Activated CD4-positive, alpha-beta T cell treated with anti-CD3 and anti-CD28 coated beads, Interleukin-2, amount 50 U/mL, for 4 hours (primary cell): ENCODE results near the gene SLC30A10.
"Not testable (repeated sequence)": the region's sequence is repeated elsewhere in the genome, so short reads cannot be mapped to it uniquely, and the experiment has no call there.

Source experiments
- DNase-seq, 2 experiments: peaks; one replicate each; pipeline ENCODE4 v3.0.0-alpha.2; 2020

The SLC30A10 gene

DNA sequence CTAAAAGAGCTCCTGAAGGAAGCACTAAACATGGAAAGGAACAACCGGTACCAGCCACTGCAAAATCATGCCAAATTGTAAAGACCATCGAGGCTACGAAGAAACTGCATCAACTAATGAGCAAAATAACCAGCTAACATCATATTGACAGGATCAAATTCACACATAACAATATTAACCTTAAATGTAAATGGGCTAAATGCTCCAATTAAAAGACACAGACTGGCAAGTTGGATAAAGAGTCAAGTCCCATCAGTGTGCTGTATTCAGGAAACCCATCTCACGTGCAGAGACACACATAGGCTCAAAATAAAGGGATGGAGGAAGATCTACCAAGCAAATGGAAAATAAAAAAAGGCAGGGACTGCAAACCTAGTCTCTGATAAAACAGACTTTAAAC lies 39.7 kb downstream of the SLC30A10 start:
- not testable (repeated sequence) for DNase-seq

GRCh38 chr1:219885680-219886079 lies 42.7 kb downstream of the SLC30A10 start:
- DNase-seq: no peak

DNA sequence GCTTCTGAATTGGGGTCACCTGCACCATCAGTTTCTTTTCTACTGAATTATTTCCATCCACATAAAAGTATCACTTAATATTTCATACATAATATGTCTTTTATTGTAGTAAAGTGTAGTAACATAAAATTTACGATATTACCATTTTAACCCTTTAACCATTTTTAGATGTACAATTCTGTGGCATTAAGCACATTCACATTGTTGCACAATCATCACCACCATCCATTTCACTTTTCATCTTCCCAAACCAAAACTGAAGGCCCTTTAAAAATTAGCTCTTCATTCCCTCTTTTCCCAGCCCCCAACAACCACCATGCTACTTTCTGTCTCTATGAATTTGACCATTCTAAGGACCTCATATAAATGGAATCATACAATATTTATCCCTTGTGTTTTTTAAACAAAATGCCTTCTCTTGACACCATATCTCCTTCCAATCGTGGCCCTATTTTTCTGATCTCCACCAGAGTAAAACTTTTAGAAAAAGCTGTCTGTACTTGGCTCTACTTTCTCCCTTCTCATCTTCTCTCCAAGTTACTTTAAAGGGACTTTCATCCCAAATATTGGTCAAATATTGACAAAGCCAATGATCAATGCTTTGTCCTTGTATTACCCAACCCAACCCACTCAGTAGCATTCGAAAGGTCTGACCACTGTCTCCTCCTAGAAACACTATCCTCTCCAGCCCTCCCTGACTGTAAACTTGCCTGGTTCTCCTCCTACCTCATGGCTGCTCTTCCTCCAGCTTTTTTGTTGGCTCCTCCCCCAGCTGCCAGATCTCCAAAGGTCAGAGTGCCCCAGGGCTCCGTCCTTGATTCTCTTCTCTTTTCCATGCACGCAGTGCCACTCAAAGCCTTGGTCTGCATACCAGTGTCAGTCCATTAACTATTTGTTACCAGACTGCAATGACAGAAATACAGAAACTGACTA lies 44.7 kb downstream of the SLC30A10 start:
- DNase-seq: no peak

DNA sequence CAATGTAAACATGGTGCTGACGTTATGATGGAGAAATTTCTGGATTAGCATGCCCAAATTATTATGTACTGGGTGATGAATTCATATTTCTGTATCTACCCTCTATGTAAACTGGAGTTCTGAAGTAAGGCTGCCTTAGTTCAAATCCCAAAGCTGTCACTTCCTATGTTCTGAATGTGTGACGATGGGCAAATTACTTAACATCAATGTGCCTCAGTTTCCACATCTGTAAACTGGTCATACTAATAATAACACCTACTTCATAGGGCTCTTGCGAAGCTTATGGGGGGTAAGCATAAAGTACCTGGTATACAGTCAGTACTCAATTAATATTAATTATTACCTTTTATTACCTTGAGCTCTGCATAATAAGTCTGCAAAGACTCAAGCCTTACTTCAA lies 45.6 kb downstream of the SLC30A10 start:
- DNase-seq: no peak

GRCh38 chr1:219882096-219882495 lies 46.3 kb downstream of the SLC30A10 start:
- no peak for DNase-seq

- DNase-seq: no peak
Measured at GRCh38 chr1:219880765-219881457, 47.4 kb downstream of the SLC30A10 start.

DNA sequence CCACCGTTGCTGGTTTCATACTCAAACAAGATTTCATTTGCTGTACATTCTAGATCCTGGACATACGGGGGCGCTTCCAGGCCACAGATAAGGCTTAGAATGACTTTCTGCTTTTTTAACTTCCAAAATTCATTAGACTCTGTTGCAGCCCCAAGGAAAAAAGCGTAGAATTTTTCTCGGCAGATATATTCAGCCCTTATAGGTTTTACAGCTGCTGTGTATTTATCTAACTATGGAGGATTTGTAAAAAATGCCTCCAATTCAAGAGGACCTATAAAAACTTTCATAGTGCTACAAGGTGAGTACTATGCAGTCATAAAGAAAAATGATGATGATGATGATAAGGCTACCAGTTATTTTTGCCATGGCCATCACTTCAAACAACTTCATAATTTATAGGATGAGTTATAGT lies 51.6 kb downstream of the SLC30A10 start:
- no peak for DNase-seq

GRCh38 chr1:219875860-219876259 lies 52.5 kb downstream of the SLC30A10 start:
- DNase-seq: no peak

- DNase-seq: not testable (repeated sequence)
Measured at GRCh38 chr1:219872538-219872937, 55.8 kb downstream of the SLC30A10 start.

DNA sequence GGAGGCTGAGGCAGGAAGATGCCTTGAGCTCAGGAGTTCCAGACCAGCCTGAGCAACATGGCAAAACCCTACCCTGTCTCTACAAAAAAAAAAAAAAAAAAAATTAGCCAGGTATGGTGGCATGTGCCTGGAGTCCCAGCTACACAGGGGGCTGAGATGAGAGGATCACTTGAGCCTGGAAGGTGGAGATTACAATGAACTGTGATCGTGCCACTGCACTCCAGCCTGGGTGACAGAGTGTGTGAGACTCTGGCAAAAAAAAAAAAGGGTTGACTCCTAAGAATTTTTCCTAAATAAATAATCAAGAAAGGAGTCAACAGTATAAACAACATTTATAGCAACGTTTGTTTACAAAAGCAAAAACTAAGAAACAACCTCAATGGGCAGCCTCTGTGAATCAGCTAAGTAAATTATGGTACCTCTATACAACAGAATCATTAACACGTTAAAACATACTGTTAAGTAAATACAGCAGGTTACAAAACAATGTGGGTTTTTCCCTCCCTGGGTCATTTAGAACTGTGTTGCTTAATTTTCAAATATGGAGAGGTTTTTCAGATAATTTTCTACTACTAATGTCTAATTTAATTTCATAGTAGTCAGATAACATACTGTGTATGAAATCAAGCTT lies 56.8 kb downstream of the SLC30A10 start:
- DNase-seq: no peak

- not testable (repeated sequence) for DNase-seq
Measured at GRCh38 chr1:219868615-219869014, 59.7 kb downstream of the SLC30A10 start.
